T-cell (primary cell): ENCODE data around the gene IQGAP3. TPM values are rescaled to one million over a fixed set of nuclear protein-coding genes. Genes with fewer than 3 reads are reported as not detected.
A peak's percentile ranks its signal among the peaks of the same experiment; 100 is the strongest.

Source experiments
- ATAC-seq, 4 experiments: fragments of 200-7000 bp in 3 of 4; fragments of 150-1000 bp in 1 of 4; cut with Tn5 transposase; replicated peaks in 1 of 4; 1 replicate in 3 of 4; 2 replicates in 1 of 4; pipeline ENCODE4 v1.10.0; 2021; ENCODE audit warnings: moderate library complexity in 3 of 4, mild to moderate bottlenecking in 2 of 4, moderate number of reproducible peaks in 1 of 4
- CTCF ChIA-PET, 2 donors: fragments of 300-600 bp; sonication (Branson Sonifier 250); formaldehyde crosslinking; loops; one replicate each; lab custom pipeline; 2022; ENCODE audit warnings: antibody characterized with exemption in 2 of 2; lab: Charles Lee
- POLR2A ChIA-PET, 2 donors: fragments of 300-600 bp; sonication (Branson Sonifier 250); formaldehyde crosslinking; loops; one replicate each; lab custom pipeline; 2022; ENCODE audit warnings: antibody characterized with exemption in 2 of 2; lab: Charles Lee
- DNase-seq, 35 experiments: peaks; one replicate each; pipeline versions ENCODE4 v3.0.0 to v3.0.0-alpha.2; 2013 to 2023
- H3K27ac ChIP-seq: one replicate; pipeline ENCODE4 v1.5.1; 2013; ENCODE audit warnings: low read length
- H3K27me3 ChIP-seq, 2 experiments: replicated peaks in 1 of 2; 1 replicate in 1 of 2; 2 replicates in 1 of 2; pipeline versions ENCODE4 v1.6.1 to v1.7.0; 2013; ENCODE audit warnings: low read length in 1 of 2, mixed read lengths in 1 of 2; ENCODE audit not compliant: control insufficient read depth in 2 of 2, insufficient read depth in 2 of 2; ENCODE audit errors: extremely low read depth in 1 of 2
- H3K36me3 ChIP-seq, 2 donors: 1 replicate in 1 of 2; 2 replicates in 1 of 2; pipeline versions ENCODE4 v1.6.1 to v1.7.0; 2013; ENCODE audit warnings: low read length in 1 of 2; ENCODE audit not compliant: control insufficient read depth in 2 of 2, insufficient read depth in 1 of 2; ENCODE audit errors: extremely low read depth in 1 of 2
- H3K4me1 ChIP-seq, 2 experiments: 1 replicate in 1 of 2; 2 replicates in 1 of 2; pipeline versions ENCODE4 v1.6.1 to v1.7.0; 2013; ENCODE audit warnings: low read length in 2 of 2, mixed read lengths in 1 of 2; ENCODE audit not compliant: insufficient read depth in 2 of 2, control insufficient read depth in 1 of 2; ENCODE audit errors: extremely low read depth in 1 of 2
- H3K4me3 ChIP-seq, 2 donors: 1 replicate in 1 of 2; 2 replicates in 1 of 2; pipeline versions ENCODE4 v1.5.1 to v1.7.0; 2013; ENCODE audit warnings: mild to moderate bottlenecking in 2 of 2, low read length in 1 of 2, moderate library complexity in 1 of 2; ENCODE audit not compliant: control insufficient read depth in 1 of 2; ENCODE audit errors: extremely low read depth in 1 of 2
- H3K9me3 ChIP-seq: 2 replicates; pipeline ENCODE4 v1.7.0; 2013
- H3K27ac Mint-ChIP-seq, 2 donors: one replicate each; pipeline ENCODE4 v1.8.0; 2020 to 2021; ENCODE audit warnings: mild to moderate bottlenecking in 2 of 2, mixed read lengths in 2 of 2
- H3K27me3 Mint-ChIP-seq, 2 donors: one replicate each; pipeline ENCODE4 v1.8.0; 2021 to 2022; ENCODE audit warnings: mixed read lengths in 2 of 2
- H3K36me3 Mint-ChIP-seq: one replicate; pipeline ENCODE4 v1.8.0; 2021; ENCODE audit warnings: mixed read lengths
- H3K4me1 Mint-ChIP-seq, 3 donors: one replicate each; pipeline ENCODE4 v1.8.0; 2020 to 2022; ENCODE audit warnings: mixed read lengths in 3 of 3, mild to moderate bottlenecking in 1 of 3
- H3K4me3 Mint-ChIP-seq, 3 donors: one replicate each; pipeline ENCODE4 v1.8.0; 2020 to 2022; ENCODE audit warnings: mild to moderate bottlenecking in 3 of 3, mixed read lengths in 3 of 3, moderate library complexity in 3 of 3
- H3K9me3 Mint-ChIP-seq, 3 donors: one replicate each; pipeline ENCODE4 v1.8.0; 2020 to 2022; ENCODE audit warnings: mixed read lengths in 3 of 3
- WGBS: methylation state at CpG from one replicate; pipeline ENCODE4 v1.1.5; 2013; ENCODE audit warnings: missing lambda C conversion rate; ENCODE audit not compliant: insufficient coverage; 5-methylcytosine and 5-hydroxymethylcytosine counted together
- total RNA-seq, 35 experiments: library from RNA in 6 of 35; stranded (reverse) in 6 of 35; fragments of 120-200 nt in 1 of 35; gene quantifications; one replicate each; pipeline versions ENCODE4 v1.2.1 to v1.2.4 and lab custom pipeline; 2013 to 2026

IQGAP3 gene
- total RNA-seq, 5 donors from 2014 or later (not counting 1 experiment from before 2014, with no cell fraction given) = 0.13 to 0.19 (median 0.18) TPM; not detected in 1

- H3K4me3 Mint-ChIP-seq = peak overlapping the region; percentile 21 to 82 (median 38)
Measured at GRCh38 chr1:156491151-156491949, 81.0 kb downstream of the IQGAP3 start.

GRCh38 chr1:156490401-156491032 lies 81.8 kb downstream of the IQGAP3 start:
- DNase-seq = no peak
- Mint-ChIP-seq H3K27ac (peak overlapping the region; percentile 92), H3K4me3 (peak overlapping the region; percentile 54 to 82 (median 64)), H3K36me3 (peaks cover 22% of the 10 kb centered on the region), H3K27me3 (no peaks in the 10 kb centered on the region), H3K9me3 (no peaks in the 10 kb centered on the region), H3K4me1 (peaks cover 96 to 99% (median 97%) of the 10 kb centered on the region in 3 donors)
- 40% methylated on average over 7 of the region's 10 CpGs for WGBS
- Histone ChIP-seq H3K4me1 (peaks cover 58 to 95% of the 10 kb centered on the region in 2 experiments), H3K27ac (peak overlapping the region; percentile 75), H3K9me3 (no peaks in the 10 kb centered on the region), H3K4me3 (peak overlapping the region in 1 of 2 donors; percentile 13), H3K36me3 (peaks cover 0 to 24% of the 10 kb centered on the region in 2 donors), H3K27me3 (no peaks in the 10 kb centered on the region)
- ATAC-seq = no peak
- CTCF ChIA-PET = interaction anchor here (0.7 to 4.2 kb wide), 6 partner anchors 9 to 80 kb away, joined by 3 to 31 read pairs (median 6); partner anchors contain the start of gene MEF2D (in 1 of the 2)
- POLR2A ChIA-PET = interaction anchor here (0.6 to 1.6 kb wide), 5 partner anchors 9 to 80 kb away, joined by 3 to 14 read pairs (median 3); partner anchors contain the start of gene MEF2D (in 1 of the 2)

More at GRCh38 chr1:156491151-156491949, 81.0 kb downstream of the IQGAP3 start:
- H3K4me3 ChIP-seq = no peak overlapping the region
- Mint-ChIP-seq H3K4me1 (peaks cover 100% of the 10 kb centered on the region in 3 donors), H3K36me3 (peaks cover 23% of the 10 kb centered on the region), H3K9me3 (no peaks in the 10 kb centered on the region), H3K27ac (peak overlapping the region; percentile 92), H3K27me3 (no peaks in the 10 kb centered on the region)
- ATAC-seq = no peak
- no peaks in the 10 kb centered on the region for H3K27me3 ChIP-seq
- no peak for DNase-seq
- H3K27ac ChIP-seq = peak overlapping the region; percentile 75
- ChIA-PET POLR2A (interaction anchor here (0.7 to 1.1 kb wide), 2 partner anchors 10 to 15 kb away, joined by 3 to 4 read pairs; no protein-coding TSS in a partner anchor), CTCF (interaction anchor here (0.7 to 4.2 kb wide), 4 partner anchors 10 to 80 kb away, joined by 3 to 31 read pairs (median 11); partner anchors contain the start of gene MEF2D (in 1 of the 2))
- 61% methylated on average over 2 of the region's 6 CpGs for WGBS
- H3K36me3 ChIP-seq = peaks cover 3 to 24% of the 10 kb centered on the region in 2 donors
- H3K9me3 ChIP-seq = no peaks in the 10 kb centered on the region
- peaks cover 59 to 98% of the 10 kb centered on the region in 2 experiments for H3K4me1 ChIP-seq

GRCh38 chr1:156489935-156490293 lies 82.5 kb downstream of the IQGAP3 start:
- POLR2A ChIA-PET = interaction anchor here in 1 of 2 donors (0.8 to 1.6 kb wide), 2 partner anchors 9 to 11 kb away, joined by 3 to 14 read pairs; partner anchors contain the start of gene MEF2D
- H3K9me3 Mint-ChIP-seq = no peaks in the 10 kb centered on the region
- Histone ChIP-seq H3K4me3 (peak overlapping the region in 1 of 2 donors; percentile 13), H3K27ac (peak overlapping the region; percentile 75), H3K36me3 (peaks cover 0 to 19% of the 10 kb centered on the region in 2 donors), H3K4me1 (peaks cover 57 to 93% of the 10 kb centered on the region in 2 experiments), H3K27me3 (no peaks in the 10 kb centered on the region), H3K9me3 (no peaks in the 10 kb centered on the region)
- 14% methylated on average over 6 of the region's 7 CpGs for WGBS
- H3K27ac Mint-ChIP-seq = peak overlapping the region; percentile 92
- H3K4me3 Mint-ChIP-seq = peak overlapping the region; percentile 48 to 82 (median 56)
- ATAC-seq = peak in 1 of 4 experiments; percentile 1
- peaks cover 17% of the 10 kb centered on the region for H3K36me3 Mint-ChIP-seq
- peaks cover 95 to 97% (median 95%) of the 10 kb centered on the region in 3 donors for H3K4me1 Mint-ChIP-seq
- DNase-seq = no peak
- H3K27me3 Mint-ChIP-seq = no peaks in the 10 kb centered on the region
- CTCF ChIA-PET = interaction anchor here (0.9 to 4.2 kb wide), 6 partner anchors 9 to 15 kb away, joined by 5 to 31 read pairs (median 7); partner anchors contain the start of gene MEF2D (in 1 of the 2)

DNA sequence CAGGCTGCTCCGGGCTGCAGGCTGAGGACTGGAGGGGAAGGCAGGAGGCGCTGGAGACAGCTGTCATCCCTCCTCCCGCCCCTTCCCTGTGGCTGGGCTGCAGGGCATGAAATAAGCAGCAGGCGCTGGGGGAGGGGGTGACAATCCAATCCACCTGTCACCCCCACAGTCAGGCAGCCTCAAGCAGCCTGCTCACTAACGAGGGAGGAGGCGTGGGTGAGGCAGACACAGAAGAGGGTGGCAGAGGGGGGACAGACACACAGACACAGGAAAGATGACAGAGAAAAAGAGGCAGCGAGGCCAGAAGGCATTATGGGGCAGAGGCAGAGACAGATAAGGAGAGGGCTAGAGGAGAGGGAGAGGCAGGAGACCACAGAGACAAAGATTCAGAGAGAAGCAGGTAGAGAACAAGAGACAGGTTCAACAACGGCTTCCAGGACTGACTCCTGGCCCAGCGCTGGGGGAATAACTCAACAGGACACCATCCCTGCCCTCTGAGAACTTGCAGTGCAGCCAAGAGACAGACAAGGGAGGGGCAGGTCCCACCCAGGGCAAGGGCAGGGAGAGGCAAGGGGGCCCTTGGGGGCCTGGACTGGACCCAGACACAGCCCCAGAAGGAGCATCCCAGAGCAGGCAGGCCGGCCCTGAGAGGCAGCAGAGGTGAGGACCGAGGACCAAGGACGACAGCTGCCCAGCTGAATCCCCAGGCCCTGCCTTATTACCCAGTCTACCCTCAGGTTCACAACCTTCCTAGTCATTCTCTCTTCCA lies 83.0 kb downstream of the IQGAP3 start:
- Histone ChIP-seq H3K27ac (peak overlapping the region; percentile 75), H3K4me3 (peak overlapping the region; percentile 13 to 48), H3K9me3 (no peaks in the 10 kb centered on the region), H3K36me3 (peaks cover 0 to 14% of the 10 kb centered on the region in 2 donors), H3K4me1 (peaks cover 51 to 93% of the 10 kb centered on the region in 2 experiments), H3K27me3 (no peaks in the 10 kb centered on the region)
- peak; percentile 59 to 64 (median 61) for ATAC-seq
- Mint-ChIP-seq H3K27ac (peak overlapping the region; percentile 92), H3K4me3 (peak overlapping the region; percentile 48 to 82 (median 56)), H3K4me1 (peaks cover 94 to 96% (median 95%) of the 10 kb centered on the region in 3 donors), H3K27me3 (no peaks in the 10 kb centered on the region), H3K36me3 (peaks cover 15% of the 10 kb centered on the region), H3K9me3 (no peaks in the 10 kb centered on the region)
- peak in 25 of 35 experiments; percentile 16 to 61 (median 33) for DNase-seq
- ChIA-PET CTCF (interaction anchor here (0.9 to 4.2 kb wide), 6 partner anchors 9 to 29 kb away, joined by 3 to 31 read pairs (median 7); partner anchors contain the start of gene MEF2D (in 1 of the 2)), POLR2A (interaction anchor here in 1 of 2 donors (0.6 to 1.6 kb wide), 3 partner anchors 9 to 176 kb away, joined by 3 to 14 read pairs (median 7); partner anchors contain the start of gene MEF2D)
- WGBS = 29% methylated on average over 5 of the region's 12 CpGs

- no CpG with 5 or more reads among the region's 5 CpGs for WGBS
- H3K9me3 Mint-ChIP-seq = no peaks in the 10 kb centered on the region
- POLR2A ChIA-PET = interaction anchor here (0.6 to 0.9 kb wide), 3 partner anchors 9 to 176 kb away, joined by 3 to 7 read pairs (median 3); no protein-coding TSS in a partner anchor
- no peaks in the 10 kb centered on the region for H3K27me3 ChIP-seq
- H3K4me3 ChIP-seq = peak overlapping the region in 1 of 2 donors; percentile 13
- DNase-seq = peak in 1 of 35 experiments; percentile 47
- CTCF ChIA-PET = interaction anchor here in 1 of 2 donors (0.5 to 4.2 kb wide), 5 partner anchors 8 to 140 kb away, joined by 3 to 31 read pairs (median 7); partner anchors contain the start of gene MEF2D
- H3K9me3 ChIP-seq = no peaks in the 10 kb centered on the region
- peaks cover 0 to 12% of the 10 kb centered on the region in 2 donors for H3K36me3 ChIP-seq
- no peaks in the 10 kb centered on the region for H3K27me3 Mint-ChIP-seq
- H3K4me3 Mint-ChIP-seq = peak overlapping the region; percentile 48 to 82 (median 56)
- H3K36me3 Mint-ChIP-seq = peaks cover 15% of the 10 kb centered on the region
- peak overlapping the region; percentile 92 for H3K27ac Mint-ChIP-seq
- peaks cover 47 to 89% of the 10 kb centered on the region in 2 experiments for H3K4me1 ChIP-seq
- ATAC-seq = peak in 3 of 4 experiments; percentile 23 to 27 (median 24)
- H3K27ac ChIP-seq = peak overlapping the region; percentile 75
- peaks cover 94 to 96% (median 95%) of the 10 kb centered on the region in 3 donors for H3K4me1 Mint-ChIP-seq
Measured at GRCh38 chr1:156488566-156489165, 83.7 kb downstream of the IQGAP3 start.
